ENCODE measurements around the gene DEPP1. TPM values are rescaled to one million over a fixed set of nuclear protein-coding genes. Genes with fewer than 3 reads are reported as not detected.

The DEPP1 gene
- total RNA-seq, 1 donor from 2014 or later, result 0.26 TPM

GRCh38 chr10:44986670-44987069, 8.1 kb upstream of the DEPP1 start:
- no peak for FAIRE-seq
- no peak for DNase-seq (ENCODE audit: low read depth)
- no peak for TF ChIP-seq CTCF (IDR thresholded peaks at IDR 0.05; ENCODE audit: insufficient read depth, low read length, severe bottlenecking)

GRCh38 chr10:44986179-44986578, 7.6 kb upstream of the DEPP1 start:
- Histone ChIP-seq H3K4me3 (ENCODE audit: low read depth, low read length) (no peak overlapping the region), H3K27me3 (ENCODE audit: control insufficient read depth, insufficient read depth, low read length) (no peaks in the 10 kb centered on the region), H3K36me3 (ENCODE audit: control insufficient read depth, insufficient read depth, low read length) (no peaks in the 10 kb centered on the region)
- no peak for TF ChIP-seq CTCF (IDR thresholded peaks at IDR 0.05; ENCODE audit: insufficient read depth, low read length, severe bottlenecking)
- DNase-seq (ENCODE audit: low read depth) (no peak), FAIRE-seq (no peak)

More at GRCh38 chr10:44986670-44987069, 8.1 kb upstream of the DEPP1 start:
- Histone ChIP-seq H3K27me3 (ENCODE audit: control insufficient read depth, insufficient read depth, low read length) (no peaks in the 10 kb centered on the region), H3K36me3 (ENCODE audit: control insufficient read depth, insufficient read depth, low read length) (no peaks in the 10 kb centered on the region), H3K4me3 (ENCODE audit: low read depth, low read length) (no peak overlapping the region)

GRCh38 chr10:44985175-44985681, 6.6 kb upstream of the DEPP1 start:
- Histone ChIP-seq H3K36me3 (ENCODE audit: control insufficient read depth, insufficient read depth, low read length) (no peaks in the 10 kb centered on the region), H3K4me3 (ENCODE audit: low read depth, low read length) (no peak overlapping the region), H3K27me3 (ENCODE audit: control insufficient read depth, insufficient read depth, low read length) (no peaks in the 10 kb centered on the region)
- TF ChIP-seq CTCF (IDR thresholded peaks at IDR 0.05; ENCODE audit: insufficient read depth, low read length, severe bottlenecking), result no peak
- no peak for FAIRE-seq
- no peak for DNase-seq (ENCODE audit: low read depth)

GRCh38 chr10:44984671-44985101, 6.1 kb upstream of the DEPP1 start:
- FAIRE-seq, result no peak
- no peak for TF ChIP-seq CTCF (IDR thresholded peaks at IDR 0.05; ENCODE audit: insufficient read depth, low read length, severe bottlenecking)
- Histone ChIP-seq H3K27me3 (ENCODE audit: control insufficient read depth, insufficient read depth, low read length) (no peaks in the 10 kb centered on the region), H3K4me3 (ENCODE audit: low read depth, low read length) (no peak overlapping the region), H3K36me3 (ENCODE audit: control insufficient read depth, insufficient read depth, low read length) (no peaks in the 10 kb centered on the region)
- no peak for DNase-seq (ENCODE audit: low read depth)

GRCh38 chr10:44983895-44984278, 5.3 kb upstream of the DEPP1 start:
- Histone ChIP-seq H3K4me3 (ENCODE audit: low read depth, low read length) (no peak overlapping the region), H3K36me3 (ENCODE audit: control insufficient read depth, insufficient read depth, low read length) (no peaks in the 10 kb centered on the region), H3K27me3 (ENCODE audit: control insufficient read depth, insufficient read depth, low read length) (no peaks in the 10 kb centered on the region)
- no peak for DNase-seq (ENCODE audit: low read depth)
- FAIRE-seq, result no peak
- no peak for TF ChIP-seq CTCF (IDR thresholded peaks at IDR 0.05; ENCODE audit: insufficient read depth, low read length, severe bottlenecking)
